ENCODE results near the gene PANK1. TPM values are rescaled to one million over a fixed set of nuclear protein-coding genes. Genes with fewer than 3 reads are reported as not detected.

Gene PANK1
- total RNA-seq, 1 donor from 2014 or later = 38.0 TPM

DNA sequence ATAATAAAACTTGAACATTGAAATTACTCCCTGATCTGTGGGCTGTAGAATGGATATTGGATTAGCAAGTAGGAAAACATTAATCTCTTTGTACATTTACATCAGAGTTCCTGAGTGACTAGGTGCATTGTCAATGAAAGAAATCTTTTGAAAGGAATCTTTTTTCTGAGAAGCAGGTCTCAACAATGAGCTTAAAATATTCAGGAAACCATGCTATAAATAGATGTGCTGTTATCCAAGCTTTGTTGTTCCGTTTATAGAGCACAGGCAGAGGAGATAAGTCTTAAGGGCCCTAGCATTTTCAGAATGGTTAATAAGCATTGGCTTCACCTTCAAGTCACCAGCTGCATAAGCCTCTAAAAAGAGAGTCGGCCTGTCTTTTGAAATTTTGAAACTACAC lies 68.3 kb downstream of the PANK1 start:
- Mint-ChIP-seq H3K4me3 (no peak overlapping the region), H3K36me3 (peaks cover 13% of the 10 kb centered on the region), H3K9me3 (peaks cover 6% of the 10 kb centered on the region), H3K27me3 (ENCODE audit: insufficient read depth, low read depth) (no peaks in the 10 kb centered on the region), H3K4me1 (no peaks in the 10 kb centered on the region), H3K27ac (no peak overlapping the region)
- Histone ChIP-seq H3K27ac (no peak overlapping the region), H3K36me3 (no peaks in the 10 kb centered on the region), H3K4me2 (no peak overlapping the region), H3K4me1 (no peaks in the 10 kb centered on the region), H2AFZ (replicated peaks) (no peak overlapping the region), H3K4me3 (no peak overlapping the region), H3K9me3 (ENCODE audit: low read depth) (no peaks in the 10 kb centered on the region), H3K79me2 (ENCODE audit: low read depth) (no peaks in the 10 kb centered on the region), H3K27me3 (no peaks in the 10 kb centered on the region), H4K20me1 (ENCODE audit: low read depth) (no peaks in the 10 kb centered on the region), H3K9ac (no peak overlapping the region), H3F3A (ENCODE audit: low read depth) (no peaks in the 10 kb centered on the region)
- TF ChIP-seq EZH2phosphoT487 (IDR thresholded peaks at IDR 0.05) (no peak), EZH2 (IDR thresholded peaks at IDR 0.05) (no peak)
- TF ChIP-seq, protein P1, sequence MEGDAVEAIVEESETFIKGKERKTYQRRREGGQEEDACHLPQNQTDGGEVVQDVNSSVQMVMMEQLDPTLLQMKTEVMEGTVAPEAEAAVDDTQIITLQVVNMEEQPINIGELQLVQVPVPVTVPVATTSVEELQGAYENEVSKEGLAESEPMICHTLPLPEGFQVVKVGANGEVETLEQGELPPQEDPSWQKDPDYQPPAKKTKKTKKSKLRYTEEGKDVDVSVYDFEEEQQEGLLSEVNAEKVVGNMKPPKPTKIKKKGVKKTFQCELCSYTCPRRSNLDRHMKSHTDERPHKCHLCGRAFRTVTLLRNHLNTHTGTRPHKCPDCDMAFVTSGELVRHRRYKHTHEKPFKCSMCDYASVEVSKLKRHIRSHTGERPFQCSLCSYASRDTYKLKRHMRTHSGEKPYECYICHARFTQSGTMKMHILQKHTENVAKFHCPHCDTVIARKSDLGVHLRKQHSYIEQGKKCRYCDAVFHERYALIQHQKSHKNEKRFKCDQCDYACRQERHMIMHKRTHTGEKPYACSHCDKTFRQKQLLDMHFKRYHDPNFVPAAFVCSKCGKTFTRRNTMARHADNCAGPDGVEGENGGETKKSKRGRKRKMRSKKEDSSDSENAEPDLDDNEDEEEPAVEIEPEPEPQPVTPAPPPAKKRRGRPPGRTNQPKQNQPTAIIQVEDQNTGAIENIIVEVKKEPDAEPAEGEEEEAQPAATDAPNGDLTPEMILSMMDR (IDR thresholded peaks at IDR 0.05) = no peak
- DNase-seq (ENCODE audit: low spot score) = no peak

GRCh38 chr10:89576022-89576421 lies 69.0 kb downstream of the PANK1 start:
- Mint-ChIP-seq H3K4me3 (no peak overlapping the region), H3K9me3 (peaks cover 6% of the 10 kb centered on the region), H3K4me1 (no peaks in the 10 kb centered on the region), H3K27me3 (ENCODE audit: insufficient read depth, low read depth) (no peaks in the 10 kb centered on the region), H3K36me3 (peaks cover 10% of the 10 kb centered on the region), H3K27ac (no peak overlapping the region)
- Histone ChIP-seq H4K20me1 (ENCODE audit: low read depth) (no peaks in the 10 kb centered on the region), H3K4me2 (no peak overlapping the region), H3F3A (ENCODE audit: low read depth) (no peaks in the 10 kb centered on the region), H3K9ac (no peak overlapping the region), H3K9me3 (ENCODE audit: low read depth) (no peaks in the 10 kb centered on the region), H2AFZ (replicated peaks) (no peak overlapping the region), H3K4me1 (no peaks in the 10 kb centered on the region), H3K36me3 (no peaks in the 10 kb centered on the region), H3K4me3 (no peak overlapping the region), H3K27ac (no peak overlapping the region), H3K27me3 (no peaks in the 10 kb centered on the region), H3K79me2 (ENCODE audit: low read depth) (no peaks in the 10 kb centered on the region)
- TF ChIP-seq EZH2 (IDR thresholded peaks at IDR 0.05) (no peak), EZH2phosphoT487 (IDR thresholded peaks at IDR 0.05) (no peak)
- TF ChIP-seq, protein P1 (IDR thresholded peaks at IDR 0.05) = no peak
- no peak for DNase-seq (ENCODE audit: low spot score)

DNA sequence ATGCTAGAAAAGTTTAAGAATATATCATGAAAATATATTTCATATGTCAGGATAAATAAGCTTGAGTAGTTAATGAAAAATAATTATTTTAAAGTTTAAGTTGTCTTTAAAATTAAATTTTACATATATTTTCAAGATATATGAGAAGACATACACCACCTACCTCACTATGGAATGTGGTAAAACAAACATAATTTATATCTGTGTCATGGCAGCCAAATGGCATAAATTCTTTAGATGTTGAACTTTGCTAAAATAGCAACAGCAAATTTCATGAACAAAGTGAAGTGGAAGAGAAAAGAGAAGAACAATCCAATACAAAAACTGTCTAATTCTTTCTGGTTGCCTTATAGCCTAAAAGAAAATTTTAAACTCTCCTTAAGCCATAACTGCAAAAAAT lies 70.0 kb downstream of the PANK1 start:
- Histone ChIP-seq H2AFZ (replicated peaks) (no peak overlapping the region), H3K79me2 (ENCODE audit: low read depth) (no peaks in the 10 kb centered on the region), H3K27ac (no peak overlapping the region), H3K4me1 (no peaks in the 10 kb centered on the region), H3K4me2 (no peak overlapping the region), H3K36me3 (no peaks in the 10 kb centered on the region), H3K4me3 (no peak overlapping the region), H3K9ac (no peak overlapping the region), H3K27me3 (no peaks in the 10 kb centered on the region), H3K9me3 (ENCODE audit: low read depth) (no peaks in the 10 kb centered on the region), H4K20me1 (ENCODE audit: low read depth) (no peaks in the 10 kb centered on the region), H3F3A (ENCODE audit: low read depth) (no peaks in the 10 kb centered on the region)
- no peak for DNase-seq (ENCODE audit: low spot score)
- peaks cover 6% of the 10 kb centered on the region for H3K9me3 Mint-ChIP-seq
- no peak for TF ChIP-seq EZH2phosphoT487 (IDR thresholded peaks at IDR 0.05)
- TF ChIP-seq, protein P1 (IDR thresholded peaks at IDR 0.05) = no peak
- no peak for TF ChIP-seq EZH2 (IDR thresholded peaks at IDR 0.05)
- peaks cover 4% of the 10 kb centered on the region for H3K36me3 Mint-ChIP-seq
- H3K27ac Mint-ChIP-seq = no peak overlapping the region
- no peaks in the 10 kb centered on the region for H3K27me3 Mint-ChIP-seq (ENCODE audit: insufficient read depth, low read depth)
- no peak overlapping the region for H3K4me3 Mint-ChIP-seq
- no peaks in the 10 kb centered on the region for H3K4me1 Mint-ChIP-seq
